ENCODE results near the gene VPS54. TPM values are rescaled to one million over a fixed set of nuclear protein-coding genes. Genes with fewer than 3 reads are reported as not detected.

VPS54 gene
- total and polyA plus RNA-seq, 7 experiments from 2014 or later = 4.5 to 20.8 (median 14.6) TPM

- intact Hi-C loops (cut with micrococcal nuclease) = no loop called here
- CTCF ChIA-PET = interaction anchor here (0.7 kb wide), 1 partner anchor 84 kb away, joined by 3 read pairs; no protein-coding TSS in a partner anchor
- no peak for ATAC-seq
- H3K27me3 ChIP-seq (ENCODE audit: control insufficient read depth in 2 of 2, insufficient read depth in 2 of 2, low read length in 2 of 2) = no peaks in the 10 kb centered on the region
- H3K4me1 ChIP-seq (ENCODE audit: control insufficient read depth in 2 of 2, insufficient read depth in 2 of 2, low read length in 2 of 2) = no peaks in the 10 kb centered on the region
- no peak overlapping the region for H3K27ac ChIP-seq (ENCODE audit: low read depth, low read length)
- no peak for DNase-seq
- POLR2A ChIA-PET = no interaction called here
- peaks cover 0 to 5% (median 0%) of the 10 kb centered on the region in 7 donors for H3K4me1 Mint-ChIP-seq
- no peaks in the 10 kb centered on the region for H3K9me3 Mint-ChIP-seq
- no peaks in the 10 kb centered on the region for H3K27me3 Mint-ChIP-seq
- H3K4me3 Mint-ChIP-seq = no peak overlapping the region
- peak overlapping the region in 4 of 9 donors; percentile 59 to 73 (median 64) for H3K27ac Mint-ChIP-seq
- peaks cover 14 to 50% (median 19%) of the 10 kb centered on the region in 3 experiments for H3K36me3 ChIP-seq (ENCODE audit: control insufficient read depth in 2 of 3, insufficient read depth in 3 of 3, low read length in 3 of 3)
- peaks cover 7 to 35% (median 30%) of the 10 kb centered on the region in 5 donors for H3K36me3 Mint-ChIP-seq
- H3K4me3 ChIP-seq (ENCODE audit: low read length) = no peak overlapping the region
- H3K9me3 ChIP-seq (ENCODE audit: control insufficient read depth in 2 of 3, low read length in 3 of 3) = no peaks in the 10 kb centered on the region
These were observed 125.1 kb downstream of the VPS54 start for GRCh38 chr2:63894167-63894566.

GRCh38 chr2:63893163-63893562 is 126.1 kb downstream of the VPS54 start:
- no peaks in the 10 kb centered on the region for H3K27me3 ChIP-seq (ENCODE audit: control insufficient read depth in 2 of 2, insufficient read depth in 2 of 2, low read length in 2 of 2)
- H3K4me3 Mint-ChIP-seq = no peak overlapping the region
- no peaks in the 10 kb centered on the region for H3K4me1 ChIP-seq (ENCODE audit: control insufficient read depth in 2 of 2, insufficient read depth in 2 of 2, low read length in 2 of 2)
- H3K4me3 ChIP-seq (ENCODE audit: low read length) = no peak overlapping the region
- H3K9me3 ChIP-seq (ENCODE audit: control insufficient read depth in 2 of 3, low read length in 3 of 3) = no peaks in the 10 kb centered on the region
- no peaks in the 10 kb centered on the region for H3K27me3 Mint-ChIP-seq
- H3K27ac ChIP-seq (ENCODE audit: low read depth, low read length) = no peak overlapping the region
- no peaks in the 10 kb centered on the region for H3K9me3 Mint-ChIP-seq
- ATAC-seq (no peak), DNase-seq (no peak)
- H3K36me3 Mint-ChIP-seq = peaks cover 7 to 33% (median 27%) of the 10 kb centered on the region in 5 donors
- peaks cover 12 to 51% (median 17%) of the 10 kb centered on the region in 3 experiments for H3K36me3 ChIP-seq (ENCODE audit: control insufficient read depth in 2 of 3, insufficient read depth in 3 of 3, low read length in 3 of 3)
- peaks cover 0 to 7% (median 4%) of the 10 kb centered on the region in 7 donors for H3K4me1 Mint-ChIP-seq
- ChIA-PET POLR2A (no interaction called here), CTCF (no interaction called here)
- intact Hi-C loops (cut with micrococcal nuclease) = no loop called here
- peak overlapping the region in 5 of 9 donors; percentile 48 to 73 (median 59) for H3K27ac Mint-ChIP-seq

DNA sequence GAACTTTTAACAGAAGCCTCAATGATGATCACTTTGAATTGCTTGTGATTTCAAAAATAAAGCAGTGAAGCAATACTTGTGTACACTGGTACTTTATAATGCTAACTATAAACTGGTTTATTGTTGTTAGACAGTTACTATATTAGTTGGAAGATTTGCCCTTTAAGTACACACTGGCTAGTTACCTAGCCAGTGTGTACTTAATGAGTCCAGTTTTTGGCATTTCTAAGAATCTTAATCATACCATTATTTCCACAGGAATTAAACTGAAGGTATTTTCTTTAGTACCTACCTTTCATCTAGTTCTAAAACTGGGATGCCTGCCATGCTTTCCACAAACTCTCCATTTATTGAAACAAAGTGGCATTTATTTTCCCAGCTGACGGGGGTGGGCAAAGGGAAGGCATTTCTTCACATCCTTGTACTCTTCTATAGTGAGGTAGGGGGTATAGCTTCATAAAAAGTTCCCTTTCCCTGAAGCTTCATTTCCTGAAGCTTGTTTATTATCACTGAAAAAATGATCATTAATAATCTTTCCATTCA is 127.7 kb downstream of the VPS54 start:
- CTCF ChIA-PET = interaction anchor here (1.1 kb wide), 1 partner anchor 8 kb away, joined by 4 read pairs; no protein-coding TSS in a partner anchor
- intact Hi-C loops (cut with micrococcal nuclease) = no loop called here
- Histone ChIP-seq H3K4me1 (ENCODE audit: control insufficient read depth in 2 of 2, insufficient read depth in 2 of 2, low read length in 2 of 2) (no peaks in the 10 kb centered on the region), H3K27ac (ENCODE audit: low read depth, low read length) (peak overlapping the region; percentile 4), H3K36me3 (ENCODE audit: control insufficient read depth in 2 of 3, insufficient read depth in 3 of 3, low read length in 3 of 3) (peaks cover 10 to 65% (median 16%) of the 10 kb centered on the region in 3 experiments), H3K9me3 (ENCODE audit: control insufficient read depth in 2 of 3, low read length in 3 of 3) (no peaks in the 10 kb centered on the region), H3K4me3 (ENCODE audit: low read length) (no peak overlapping the region), H3K27me3 (ENCODE audit: control insufficient read depth in 2 of 2, insufficient read depth in 2 of 2, low read length in 2 of 2) (no peaks in the 10 kb centered on the region)
- no peak for ATAC-seq
- H3K4me1 Mint-ChIP-seq = peaks cover 0 to 8% (median 4%) of the 10 kb centered on the region in 7 donors
- H3K27me3 Mint-ChIP-seq = no peaks in the 10 kb centered on the region
- POLR2A ChIA-PET = no interaction called here
- no peak overlapping the region for H3K4me3 Mint-ChIP-seq
- H3K36me3 Mint-ChIP-seq = peaks cover 4 to 32% (median 21%) of the 10 kb centered on the region in 5 donors
- no peaks in the 10 kb centered on the region for H3K9me3 Mint-ChIP-seq
- DNase-seq = no peak
- peak overlapping the region in 7 of 9 donors; percentile 19 to 59 (median 41) for H3K27ac Mint-ChIP-seq

DNA sequence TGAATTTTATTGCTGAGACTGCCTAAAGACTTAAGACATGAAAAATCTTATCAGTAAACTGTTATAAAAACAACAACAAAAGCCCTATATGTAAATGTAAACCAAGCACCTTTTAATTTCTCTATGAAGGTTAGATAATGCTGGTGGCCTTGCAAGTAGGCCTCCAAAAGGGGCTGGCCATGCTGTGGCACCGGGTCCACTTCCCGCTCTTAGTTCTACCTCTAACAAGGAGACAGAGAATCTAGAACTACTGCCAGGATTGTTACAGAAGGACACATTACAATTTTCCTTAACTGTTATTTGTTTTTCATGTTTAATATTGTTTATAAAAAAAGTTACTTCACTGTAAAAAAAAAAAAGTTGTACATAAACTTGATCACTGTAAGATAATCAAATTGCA is 128.6 kb downstream of the VPS54 start:
- Mint-ChIP-seq H3K27me3 (no peaks in the 10 kb centered on the region), H3K36me3 (peaks cover 4 to 32% (median 20%) of the 10 kb centered on the region in 5 donors), H3K9me3 (no peaks in the 10 kb centered on the region), H3K4me1 (peaks cover 0 to 8% (median 4%) of the 10 kb centered on the region in 7 donors), H3K27ac (peak overlapping the region in 3 of 9 donors; percentile 31 to 59 (median 41)), H3K4me3 (no peak overlapping the region)
- Histone ChIP-seq H3K4me3 (ENCODE audit: low read length) (no peak overlapping the region), H3K27ac (ENCODE audit: low read depth, low read length) (no peak overlapping the region), H3K4me1 (ENCODE audit: control insufficient read depth in 2 of 2, insufficient read depth in 2 of 2, low read length in 2 of 2) (no peaks in the 10 kb centered on the region), H3K36me3 (ENCODE audit: control insufficient read depth in 2 of 3, insufficient read depth in 3 of 3, low read length in 3 of 3) (peaks cover 10 to 67% (median 19%) of the 10 kb centered on the region in 3 experiments), H3K9me3 (ENCODE audit: control insufficient read depth in 2 of 3, low read length in 3 of 3) (no peaks in the 10 kb centered on the region), H3K27me3 (ENCODE audit: control insufficient read depth in 2 of 2, insufficient read depth in 2 of 2, low read length in 2 of 2) (no peaks in the 10 kb centered on the region)
- ChIA-PET POLR2A (interaction anchor here (0.8 to 1.1 kb wide), 2 partner anchors 49 to 50 kb away, joined by 3 read pairs; partner anchors contain the start of gene UGP2), CTCF (interaction anchor here (0.6 to 1.0 kb wide), 3 partner anchors 15 to 199 kb away, joined by 3 to 6 read pairs (median 5); no protein-coding TSS in a partner anchor)
- intact Hi-C loops (cut with micrococcal nuclease) = no loop called here
- ATAC-seq (no peak), DNase-seq (no peak)

- Histone ChIP-seq H3K4me1 (ENCODE audit: control insufficient read depth in 2 of 2, insufficient read depth in 2 of 2, low read length in 2 of 2) (no peaks in the 10 kb centered on the region), H3K27me3 (ENCODE audit: control insufficient read depth in 2 of 2, insufficient read depth in 2 of 2, low read length in 2 of 2) (no peaks in the 10 kb centered on the region), H3K27ac (ENCODE audit: low read depth, low read length) (no peak overlapping the region), H3K36me3 (ENCODE audit: control insufficient read depth in 2 of 3, insufficient read depth in 3 of 3, low read length in 3 of 3) (peaks cover 10 to 79% (median 26%) of the 10 kb centered on the region in 3 experiments), H3K9me3 (ENCODE audit: control insufficient read depth in 2 of 3, low read length in 3 of 3) (no peaks in the 10 kb centered on the region), H3K4me3 (ENCODE audit: low read length) (no peak overlapping the region)
- ChIA-PET CTCF (interaction anchor here (0.7 kb wide), 1 partner anchor 197 kb away, joined by 3 read pairs; no protein-coding TSS in a partner anchor), POLR2A (interaction anchor here (0.8 to 1.0 kb wide), 2 partner anchors 29 to 46 kb away, joined by 3 to 4 read pairs; no protein-coding TSS in a partner anchor)
- Mint-ChIP-seq H3K36me3 (peaks cover 0 to 32% (median 21%) of the 10 kb centered on the region in 5 donors), H3K27ac (peak overlapping the region in 7 of 9 donors; percentile 9 to 71 (median 42)), H3K27me3 (no peaks in the 10 kb centered on the region), H3K4me3 (no peak overlapping the region), H3K4me1 (peaks cover 0 to 8% (median 0%) of the 10 kb centered on the region in 7 donors), H3K9me3 (no peaks in the 10 kb centered on the region)
- intact Hi-C loops (cut with micrococcal nuclease) = loop anchor here (1.0 to 2.0 kb wide), 5 partner anchors 28 to 300 kb away; partner anchors contain the start of genes UGP2 (in 2 of the 2), MDH1 (in 1 of the 2) and WDPCP (in 1 of the 2)
- ATAC-seq = peak; percentile 81
- peak in 8 of 9 donors; percentile 16 to 44 (median 32) for DNase-seq
These were observed 130.5 kb downstream of the VPS54 start for GRCh38 chr2:63888490-63889402.

DNA sequence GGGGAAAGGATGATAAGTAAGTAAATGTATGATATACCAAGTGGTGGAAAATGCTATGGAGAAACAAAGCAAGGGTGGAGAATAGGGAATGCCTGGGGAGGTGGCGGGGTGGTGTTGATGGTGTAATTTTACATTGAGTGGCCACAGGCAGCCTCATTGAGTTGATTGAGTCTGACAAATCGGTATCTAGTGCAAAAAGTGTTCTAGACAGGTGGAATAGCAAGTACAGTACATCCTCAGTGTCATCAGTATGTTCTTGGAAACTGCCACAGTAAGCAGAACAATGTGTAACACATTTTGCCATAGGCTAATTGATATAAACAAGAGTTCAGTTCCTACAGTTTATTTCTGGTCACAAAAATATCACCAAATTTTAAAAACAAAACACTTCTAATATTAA is 131.2 kb downstream of the VPS54 start:
- H3K4me3 ChIP-seq (ENCODE audit: low read length) = no peak overlapping the region
- Mint-ChIP-seq H3K27ac (peak overlapping the region in 5 of 9 donors; percentile 9 to 67 (median 48)), H3K9me3 (no peaks in the 10 kb centered on the region), H3K4me1 (peaks cover 0 to 11% (median 2%) of the 10 kb centered on the region in 7 donors), H3K27me3 (no peaks in the 10 kb centered on the region), H3K4me3 (no peak overlapping the region), H3K36me3 (peaks cover 1 to 35% (median 24%) of the 10 kb centered on the region in 5 donors)
- no peak for ATAC-seq
- H3K27me3 ChIP-seq (ENCODE audit: control insufficient read depth in 2 of 2, insufficient read depth in 2 of 2, low read length in 2 of 2) = no peaks in the 10 kb centered on the region
- no peak overlapping the region for H3K27ac ChIP-seq (ENCODE audit: low read depth, low read length)
- no peaks in the 10 kb centered on the region for H3K9me3 ChIP-seq (ENCODE audit: control insufficient read depth in 2 of 3, low read length in 3 of 3)
- ChIA-PET CTCF (interaction anchor here (0.7 kb wide), 1 partner anchor 197 kb away, joined by 3 read pairs; no protein-coding TSS in a partner anchor), POLR2A (no interaction called here)
- H3K36me3 ChIP-seq (ENCODE audit: control insufficient read depth in 2 of 3, insufficient read depth in 3 of 3, low read length in 3 of 3) = peaks cover 10 to 79% (median 20%) of the 10 kb centered on the region in 3 experiments
- H3K4me1 ChIP-seq (ENCODE audit: control insufficient read depth in 2 of 2, insufficient read depth in 2 of 2, low read length in 2 of 2) = no peaks in the 10 kb centered on the region
- DNase-seq = no peak
- intact Hi-C loops (cut with micrococcal nuclease) = loop anchor here (1.0 to 2.0 kb wide), 4 partner anchors 27 to 299 kb away; partner anchors contain the start of genes MDH1 (in 1 of the 2), UGP2 (in 1 of the 2) and WDPCP (in 1 of the 2)
